Transverse colon (tissue), 4 donors: ENCODE measurements around the gene KCNMB1. TPM values are rescaled to one million over a fixed set of nuclear protein-coding genes. Genes with fewer than 3 reads are reported as not detected.
A peak's percentile ranks its signal among the peaks of the same experiment; 100 is the strongest.

ENCODE experiments used
- DNase-seq: peaks from one replicate; pipeline ENCODE4 v3.0.0-alpha.2; 2019
- H3K27ac ChIP-seq, 4 donors: fragments of 200-600 bp; sonication (generic); 2 replicates each; pipeline ENCODE4 v1.5.1; 2016 to 2018; ENCODE audit warnings: inconsistent platforms in 4 of 4
- H3K27me3 ChIP-seq: fragments of 200-600 bp; sonication (generic); 2 replicates; pipeline ENCODE4 v1.5.1; 2017; ENCODE audit warnings: inconsistent platforms
- H3K36me3 ChIP-seq, 4 donors: fragments of 200-600 bp; sonication (generic); 2 replicates each; pipeline ENCODE4 v1.5.1; 2017 to 2019; ENCODE audit warnings: inconsistent platforms in 4 of 4
- H3K4me1 ChIP-seq, 4 donors: fragments of 200-600 bp; sonication (generic); 2 replicates each; pipeline ENCODE4 v1.5.1; 2017 to 2020; ENCODE audit warnings: inconsistent platforms in 4 of 4
- H3K4me3 ChIP-seq, 4 donors: fragments of 200-600 bp; sonication (generic); 1 replicate in 1 of 4; 2 replicates in 3 of 4; pipeline versions ENCODE4 v1.5.1 to v1.6.1; 2017 to 2019; ENCODE audit warnings: inconsistent platforms in 4 of 4
- H3K9me3 ChIP-seq, 2 donors: fragments of 200-600 bp; sonication (generic); 2 replicates each; pipeline ENCODE4 v1.5.1; 2017 to 2019; ENCODE audit warnings: inconsistent platforms in 2 of 2
- CTCF ChIP-seq, 5 experiments: fragments of 200-600 bp in 3 of 5; fragments of 450-650 bp in 2 of 5; sonication (generic) in 3 of 5; IDR thresholded peaks; 1 replicate in 2 of 5; 2 replicates in 3 of 5; pipeline ENCODE4 v1.5.1; 2016 to 2017; ENCODE audit warnings: antibody characterized with exemption in 5 of 5, inconsistent platforms in 3 of 5, mild to moderate bottlenecking in 2 of 5, moderate library complexity in 1 of 5
- EP300 ChIP-seq: sonication (generic); formaldehyde crosslinking; IDR thresholded peaks from one replicate; pipeline ENCODE4 v1.6.1; 2017; ENCODE audit warnings: antibody characterized with exemption, low read depth
- POLR2A ChIP-seq: fragments of 450-650 bp; IDR thresholded peaks from one replicate; pipeline ENCODE4 v1.6.1; 2016; ENCODE audit warnings: antibody characterized with exemption, mild to moderate bottlenecking, moderate library complexity
- POLR2AphosphoS5 ChIP-seq, 3 donors: sonication (generic); formaldehyde crosslinking; IDR thresholded peaks; one replicate each; pipeline ENCODE4 v1.6.1; 2016; ENCODE audit warnings: antibody characterized with exemption in 3 of 3
- WGBS, 2 donors: methylation state at CpG; one replicate each; pipeline ENCODE4 v1.1.5; 2018; ENCODE audit warnings: low coverage in 1 of 2; 5-methylcytosine and 5-hydroxymethylcytosine counted together
- in situ Hi-C, 4 donors: fragments of 200-750 bp; cut with MboI; loops; one replicate each; pipeline versions ENCODE4 v1.15.0 to v1.15.1; 2017; ENCODE audit warnings: low sequenced_read_pairs in 3 of 4, low pct_ligation_motif_present in 1 of 4, low pct_unique_long_range_greater_than_20kb in 1 of 4
- intact Hi-C: fragments of 100-400 bp; cut with DNase I; formaldehyde crosslinking; loops from one replicate; pipeline ENCODE4 v1.15.1; 2023; ENCODE audit warnings: low total_unique reads
- total RNA-seq, 4 donors: library from RNA; depleted of rRNA; stranded (reverse); fragments of >200 nt; gene quantifications; one replicate each; pipeline ENCODE4 v1.1.0, GENCODE V29; 2016

Gene KCNMB1
- total RNA-seq, 4 donors from 2014 or later, result 6.0 to 17.2 (median 8.0) TPM

GRCh38 chr5:170339780-170340167, 49.4 kb downstream of the KCNMB1 start:
- WGBS, 2 donors, result 83 to 90% methylated on average over 1 of the region's 1 CpG
- intact Hi-C loops, result no loop called here

GRCh38 chr5:170338933-170339779, 50.0 kb downstream of the KCNMB1 start:
- Histone ChIP-seq H3K27ac (no peak overlapping the region), H3K36me3 (no peaks in the 10 kb centered on the region), H3K4me3 (no peak overlapping the region), H3K4me1 (peaks cover 0 to 6% (median 0%) of the 10 kb centered on the region in 4 donors), H3K27me3 (no peaks in the 10 kb centered on the region), H3K9me3 (no peaks in the 10 kb centered on the region)
- intact Hi-C loops (no loop called here), in situ Hi-C loops (no loop called here)
- DNase-seq, result peak; percentile 33
- WGBS, 2 donors, result 83 to 90% methylated on average over 1 to 4 of the region's 4 CpGs
- TF ChIP-seq POLR2AphosphoS5 (IDR thresholded peaks at IDR 0.05), result no peak
- TF ChIP-seq CTCF (IDR thresholded peaks at IDR 0.05), result peak in 4 of 5 experiments; percentile 11 to 36 (median 24)

More at GRCh38 chr5:170339780-170340167, 49.4 kb downstream of the KCNMB1 start:
- no peaks in the 10 kb centered on the region for H3K9me3 ChIP-seq
- peaks cover 0 to 6% (median 0%) of the 10 kb centered on the region in 4 donors for H3K4me1 ChIP-seq
- in situ Hi-C loops, result loop anchor here in 1 of 4 donors (10.0 kb wide), 1 partner anchor 115 kb away; no protein-coding TSS in a partner anchor
- H3K36me3 ChIP-seq, result no peaks in the 10 kb centered on the region
- no peak for TF ChIP-seq CTCF (IDR thresholded peaks at IDR 0.05)
- TF ChIP-seq POLR2A, result no peak
- TF ChIP-seq POLR2AphosphoS5 (IDR thresholded peaks at IDR 0.05), result no peak
- no peak for TF ChIP-seq EP300
- no peak overlapping the region for H3K27ac ChIP-seq
- no peaks in the 10 kb centered on the region for H3K27me3 ChIP-seq
- no peak overlapping the region for H3K4me3 ChIP-seq
- no peak for DNase-seq

- Histone ChIP-seq H3K36me3 (no peaks in the 10 kb centered on the region), H3K4me1 (peaks cover 0 to 11% (median 0%) of the 10 kb centered on the region in 4 donors), H3K27me3 (no peaks in the 10 kb centered on the region), H3K4me3 (no peak overlapping the region), H3K9me3 (no peaks in the 10 kb centered on the region), H3K27ac (no peak overlapping the region)
- in situ Hi-C loops (no loop called here), intact Hi-C loops (no loop called here)
- DNase-seq, result no peak
- 72 to 73% methylated on average over 3 to 4 of the region's 4 CpGs for WGBS, 2 donors
- TF ChIP-seq CTCF (IDR thresholded peaks at IDR 0.05) (no peak), EP300 (no peak), POLR2A (no peak), POLR2AphosphoS5 (IDR thresholded peaks at IDR 0.05) (no peak)
These were observed 50.9 kb downstream of the KCNMB1 start for GRCh38 chr5:170338291-170338690.

- in situ Hi-C loops, result no loop called here
- Histone ChIP-seq H3K36me3 (no peaks in the 10 kb centered on the region), H3K4me3 (no peak overlapping the region), H3K9me3 (no peaks in the 10 kb centered on the region), H3K27ac (no peak overlapping the region), H3K27me3 (no peaks in the 10 kb centered on the region), H3K4me1 (peaks cover 0 to 11% (median 0%) of the 10 kb centered on the region in 4 donors)
- intact Hi-C loops, result no loop called here
- 64 to 83% methylated on average over 3 to 9 of the region's 9 CpGs for WGBS, 2 donors
- TF ChIP-seq POLR2AphosphoS5 (IDR thresholded peaks at IDR 0.05), result no peak
- DNase-seq, result no peak
These were observed 52.0 kb downstream of the KCNMB1 start for GRCh38 chr5:170337045-170337733.
